Left forelimb (tissue), 1 donor: ENCODE measurements around the gene PBX1.

ENCODE experiments used
- DNase-seq: peaks from one replicate; pipeline ENCODE4 v3.0.0-alpha.2; 2018; ENCODE audit warnings: low spot score

PBX1 gene

GRCh38 chr1:164821648-164822047 is 262.7 kb downstream of the PBX1 start:
- no peak for DNase-seq

- no peak for DNase-seq
Observed at GRCh38 chr1:164823486-164824279, 264.7 kb downstream of the PBX1 start.

GRCh38 chr1:164824542-164824941 is 265.6 kb downstream of the PBX1 start:
- DNase-seq: no peak

GRCh38 chr1:164830628-164831027 is 271.6 kb downstream of the PBX1 start:
- no peak for DNase-seq

GRCh38 chr1:164834641-164835040 is 275.7 kb downstream of the PBX1 start:
- DNase-seq: no peak

GRCh38 chr1:164836614-164837018 is 277.6 kb downstream of the PBX1 start:
- DNase-seq: no peak

GRCh38 chr1:164838786-164839185 is 279.8 kb downstream of the PBX1 start:
- DNase-seq: no peak

- no peak for DNase-seq
Observed at GRCh38 chr1:164840936-164841335, 282.0 kb downstream of the PBX1 start.

- DNase-seq: no peak
Observed at GRCh38 chr1:164841702-164842465, 282.9 kb downstream of the PBX1 start.

GRCh38 chr1:164842870-164843269 is 283.9 kb downstream of the PBX1 start:
- DNase-seq: no peak

- DNase-seq: no peak
Observed at GRCh38 chr1:164843743-164844500, 284.9 kb downstream of the PBX1 start.

GRCh38 chr1:164846731-164847691 is 288.0 kb downstream of the PBX1 start:
- no peak for DNase-seq

GRCh38 chr1:164853146-164853545 is 294.2 kb downstream of the PBX1 start:
- DNase-seq: no peak

- no peak for DNase-seq
Observed at GRCh38 chr1:164855716-164856329, 296.8 kb downstream of the PBX1 start.

GRCh38 chr1:164856381-164856780 is 297.4 kb downstream of the PBX1 start:
- no peak for DNase-seq

GRCh38 chr1:164857439-164857838 is 298.5 kb downstream of the PBX1 start:
- DNase-seq: no peak

GRCh38 chr1:164858096-164858632 is 299.2 kb downstream of the PBX1 start:
- no peak for DNase-seq

- DNase-seq: no peak
Observed at GRCh38 chr1:164861632-164862031, 302.6 kb downstream of the PBX1 start.

GRCh38 chr1:164863056-164863455 is 304.1 kb downstream of the PBX1 start:
- DNase-seq: no peak

- DNase-seq: no peak
Observed at GRCh38 chr1:164864161-164864560, 305.2 kb downstream of the PBX1 start.

GRCh38 chr1:164865385-164865784 is 306.4 kb downstream of the PBX1 start:
- DNase-seq: no peak
